Lower leg skin (tissue), 4 donors: ENCODE data around the gene COMP. TPM values are rescaled to one million over a fixed set of nuclear protein-coding genes. Genes with fewer than 3 reads are reported as not detected.

Experiments used
- DNase-seq, 2 donors: peaks; one replicate each; pipeline ENCODE4 v3.0.0-alpha.2; 2019; ENCODE audit warnings: low spot score in 2 of 2
- H3K4me3 ChIP-seq: fragments of 200-600 bp; sonication (generic); 2 replicates; pipeline ENCODE4 v1.5.1; 2017; ENCODE audit warnings: mild to moderate bottlenecking, low read depth; ENCODE audit not compliant: poor library complexity, severe bottlenecking
- POLR2A ChIP-seq, 2 donors: fragments of 450-650 bp; IDR thresholded peaks; one replicate each; pipeline ENCODE4 v1.6.1; 2016 to 2017; ENCODE audit warnings: antibody characterized with exemption in 2 of 2, mild to moderate bottlenecking in 1 of 2, moderate library complexity in 1 of 2
- WGBS, 2 donors: methylation state at CpG; one replicate each; pipeline ENCODE4 v1.1.5; 2018; 5-methylcytosine and 5-hydroxymethylcytosine counted together
- intact Hi-C: fragments of 100-400 bp; cut with DNase I; formaldehyde crosslinking; loops from one replicate; pipeline ENCODE4 v1.15.0; 2023; ENCODE audit warnings: low total_unique reads
- total RNA-seq, 4 donors: library from RNA; depleted of rRNA; stranded (reverse); fragments of >200 nt; gene quantifications; one replicate each; pipeline ENCODE4 v1.1.0, GENCODE V29; 2016
- TF ChIP-seq, protein P1 (sequence below), 3 donors: fragments of 450-650 bp; IDR thresholded peaks; one replicate each; pipeline ENCODE4 v1.5.1; 2016; ENCODE audit warnings: antibody characterized with exemption in 3 of 3, mild to moderate bottlenecking in 3 of 3, moderate library complexity in 2 of 3

COMP gene
- 10 to 100 TPM; 12.6 to 18.3 (median 14.9) TPM for total RNA-seq

DNA sequence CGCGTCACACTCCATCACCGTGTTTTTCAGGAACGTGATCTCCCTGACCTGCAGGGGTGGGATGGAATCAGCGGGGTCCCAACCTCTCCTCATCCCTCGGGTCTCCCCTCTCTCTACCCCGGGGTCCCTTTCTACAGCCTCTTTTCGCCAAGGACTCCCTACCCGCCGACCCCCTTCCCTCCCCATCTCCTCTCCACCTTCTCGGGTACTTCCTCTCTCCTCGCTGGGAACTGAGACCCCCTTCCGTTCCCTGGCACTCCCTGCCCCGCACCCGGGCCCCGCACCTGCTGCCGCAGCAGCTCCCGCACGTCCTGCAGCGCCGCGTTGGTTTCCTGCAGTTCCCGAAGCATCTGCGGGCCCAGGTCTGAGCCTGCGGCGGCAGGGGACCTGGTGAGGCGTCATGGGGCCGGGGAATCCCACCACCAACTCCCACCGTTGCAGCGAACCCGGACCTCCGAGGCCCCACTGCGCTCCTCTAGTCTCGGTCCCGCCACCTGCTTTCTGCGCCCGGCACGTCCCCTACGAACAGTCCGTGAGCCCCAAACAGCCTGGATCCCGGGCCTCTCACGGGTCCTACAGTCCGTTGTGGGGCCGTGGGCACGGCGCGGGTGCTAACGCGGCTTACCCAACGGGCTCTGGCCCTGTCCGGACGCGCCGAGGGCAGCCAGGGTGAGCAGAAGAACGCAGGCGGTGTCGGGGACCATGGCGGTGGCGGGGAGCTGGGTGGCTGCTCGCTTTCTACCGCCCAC, at the start of gene COMP:
Gene COMP, minus strand, starts transcription at position 740 of the 749 bp plus-strand sequence. Its CDS starts 36 bp downstream, at position 704.
- WGBS, 2 donors: 2 to 4% methylated on average over 40 to 41 of the region's 61 CpGs
- no peak for TF ChIP-seq POLR2A (IDR thresholded peaks at IDR 0.05)
- DNase-seq: no peak
- intact Hi-C loops: no loop called here
- H3K4me3 ChIP-seq: no peak within 1 kb of the TSS

DNA sequence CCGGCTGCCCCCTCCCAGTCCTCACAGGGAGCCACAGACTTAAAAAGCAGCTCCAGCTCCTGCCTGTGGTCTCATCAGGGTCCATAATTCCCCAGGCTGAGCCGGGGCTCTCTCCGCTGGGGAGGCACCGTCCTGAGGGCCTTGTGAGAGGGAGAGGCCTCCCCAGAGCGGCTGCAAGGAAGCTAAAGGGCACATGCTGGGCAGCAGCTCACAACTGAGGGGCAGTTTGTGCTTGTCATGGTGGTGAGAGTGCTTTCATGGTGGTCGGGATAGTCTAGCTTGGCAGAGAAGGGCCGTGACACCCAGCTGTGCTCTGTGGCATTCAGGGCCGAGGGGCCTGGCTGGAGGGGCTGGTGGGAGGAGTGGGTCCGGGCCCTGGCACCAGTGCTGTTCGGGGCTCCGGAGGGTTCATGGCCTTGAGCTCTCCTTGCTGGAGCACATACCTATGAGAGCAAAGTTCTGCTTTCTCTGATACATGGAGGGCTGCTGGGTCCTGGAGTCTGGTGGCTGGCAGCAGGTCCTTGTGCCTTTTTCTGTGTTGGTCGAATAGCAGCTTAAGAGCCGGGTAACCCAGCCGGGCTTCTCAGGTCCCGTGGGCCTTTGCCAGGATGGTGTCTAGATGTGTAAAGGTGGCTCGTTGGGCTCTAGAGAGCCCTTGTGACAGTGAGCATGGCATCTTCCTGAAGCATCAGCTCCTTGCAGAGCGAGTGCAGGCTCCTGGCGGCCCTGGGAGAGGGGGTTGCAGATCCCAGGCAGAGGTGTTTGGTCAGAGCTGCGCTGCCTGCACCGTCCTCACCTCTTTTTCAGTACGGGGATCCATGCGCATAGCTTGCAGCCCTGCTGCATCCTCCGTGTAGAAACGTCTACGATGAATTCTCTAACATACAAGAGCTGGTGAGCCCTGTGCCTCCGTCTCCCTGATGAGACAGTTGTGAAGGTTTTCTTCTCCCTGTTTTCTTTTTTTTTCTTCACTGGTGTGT, 49.5 kb upstream of the COMP start:
- no peak for TF ChIP-seq POLR2A (IDR thresholded peaks at IDR 0.05)
- TF ChIP-seq, protein P1, sequence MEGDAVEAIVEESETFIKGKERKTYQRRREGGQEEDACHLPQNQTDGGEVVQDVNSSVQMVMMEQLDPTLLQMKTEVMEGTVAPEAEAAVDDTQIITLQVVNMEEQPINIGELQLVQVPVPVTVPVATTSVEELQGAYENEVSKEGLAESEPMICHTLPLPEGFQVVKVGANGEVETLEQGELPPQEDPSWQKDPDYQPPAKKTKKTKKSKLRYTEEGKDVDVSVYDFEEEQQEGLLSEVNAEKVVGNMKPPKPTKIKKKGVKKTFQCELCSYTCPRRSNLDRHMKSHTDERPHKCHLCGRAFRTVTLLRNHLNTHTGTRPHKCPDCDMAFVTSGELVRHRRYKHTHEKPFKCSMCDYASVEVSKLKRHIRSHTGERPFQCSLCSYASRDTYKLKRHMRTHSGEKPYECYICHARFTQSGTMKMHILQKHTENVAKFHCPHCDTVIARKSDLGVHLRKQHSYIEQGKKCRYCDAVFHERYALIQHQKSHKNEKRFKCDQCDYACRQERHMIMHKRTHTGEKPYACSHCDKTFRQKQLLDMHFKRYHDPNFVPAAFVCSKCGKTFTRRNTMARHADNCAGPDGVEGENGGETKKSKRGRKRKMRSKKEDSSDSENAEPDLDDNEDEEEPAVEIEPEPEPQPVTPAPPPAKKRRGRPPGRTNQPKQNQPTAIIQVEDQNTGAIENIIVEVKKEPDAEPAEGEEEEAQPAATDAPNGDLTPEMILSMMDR (IDR thresholded peaks at IDR 0.05): no peak
- no peak overlapping the region for H3K4me3 ChIP-seq
- intact Hi-C loops: loop anchor here (10.0 kb wide), 2 partner anchors 246 to 386 kb away; no protein-coding TSS in a partner anchor
- WGBS, 2 donors: 70 to 73% methylated on average over 22 to 23 of the region's 26 CpGs
- no peak for DNase-seq

DNA sequence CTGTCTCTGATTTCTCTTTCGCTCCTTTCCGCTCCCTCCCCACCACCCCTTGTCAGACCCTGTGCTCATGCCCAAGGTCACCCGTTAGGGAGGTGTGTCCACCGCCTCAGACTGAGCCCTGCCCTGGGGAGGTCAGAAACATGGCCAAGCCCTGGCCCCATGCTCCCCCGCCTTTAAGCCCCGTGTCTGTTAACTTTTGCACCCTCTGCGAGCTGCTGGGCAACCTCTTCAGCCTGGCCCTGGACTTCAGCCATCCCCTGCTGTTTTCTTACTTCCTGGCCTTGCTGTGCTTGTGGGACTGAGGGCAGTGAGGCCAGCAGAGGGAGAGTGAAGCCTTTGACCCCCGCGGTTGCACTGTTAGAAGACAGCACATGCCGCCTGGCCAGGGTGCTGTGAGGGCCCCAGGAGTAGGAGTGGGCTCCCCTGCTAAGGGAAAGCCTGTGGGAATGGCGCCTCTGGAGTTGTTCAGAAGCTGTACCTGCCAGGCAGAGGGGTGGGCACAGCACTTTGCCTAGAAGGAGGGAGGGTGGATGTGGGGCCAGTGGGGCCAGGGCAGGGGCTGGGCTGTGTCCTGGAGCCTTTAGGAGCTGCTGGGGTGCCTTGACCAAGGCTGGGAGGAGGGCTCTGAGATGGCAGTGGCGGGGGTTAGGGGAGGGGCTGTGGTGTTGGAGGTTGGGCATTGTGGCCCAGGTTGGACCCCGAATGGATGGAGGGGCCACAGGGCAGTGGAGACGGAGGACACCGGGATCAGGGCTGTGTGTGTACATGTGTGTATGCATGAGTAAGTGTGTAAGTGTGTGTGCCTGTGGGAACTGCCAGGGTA, 48.6 kb upstream of the COMP start:
- no peak for TF ChIP-seq POLR2A (IDR thresholded peaks at IDR 0.05)
- TF ChIP-seq, protein P1 (IDR thresholded peaks at IDR 0.05): no peak
- intact Hi-C loops: loop anchor here (10.0 kb wide), 2 partner anchors 245 to 385 kb away; no protein-coding TSS in a partner anchor
- DNase-seq: no peak
- 77 to 78% methylated on average over 15 of the region's 15 CpGs for WGBS, 2 donors
- no peak overlapping the region for H3K4me3 ChIP-seq

DNA sequence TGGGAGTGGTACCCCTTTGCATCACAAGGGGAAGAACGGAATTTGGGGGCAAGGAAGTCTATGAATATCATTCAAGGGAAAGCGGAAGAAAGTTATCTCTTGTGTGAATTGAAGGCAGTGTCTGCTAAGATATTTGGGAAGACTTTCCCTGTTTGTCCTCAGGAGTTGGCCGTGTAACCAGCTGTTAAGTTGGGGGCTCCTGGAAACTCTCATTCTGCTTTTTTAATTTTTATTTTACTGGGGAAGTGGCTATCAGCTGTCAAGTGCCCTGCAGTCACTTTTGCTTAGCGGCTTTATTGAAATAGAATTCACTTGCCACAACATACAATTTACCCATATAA, 43.5 kb upstream of the COMP start:
- TF ChIP-seq, protein P1 (IDR thresholded peaks at IDR 0.05): no peak
- TF ChIP-seq POLR2A (IDR thresholded peaks at IDR 0.05): no peak
- intact Hi-C loops: no loop called here
- H3K4me3 ChIP-seq: no peak overlapping the region
- 63 to 65% methylated on average over 4 of the region's 4 CpGs for WGBS, 2 donors
- DNase-seq: no peak

DNA sequence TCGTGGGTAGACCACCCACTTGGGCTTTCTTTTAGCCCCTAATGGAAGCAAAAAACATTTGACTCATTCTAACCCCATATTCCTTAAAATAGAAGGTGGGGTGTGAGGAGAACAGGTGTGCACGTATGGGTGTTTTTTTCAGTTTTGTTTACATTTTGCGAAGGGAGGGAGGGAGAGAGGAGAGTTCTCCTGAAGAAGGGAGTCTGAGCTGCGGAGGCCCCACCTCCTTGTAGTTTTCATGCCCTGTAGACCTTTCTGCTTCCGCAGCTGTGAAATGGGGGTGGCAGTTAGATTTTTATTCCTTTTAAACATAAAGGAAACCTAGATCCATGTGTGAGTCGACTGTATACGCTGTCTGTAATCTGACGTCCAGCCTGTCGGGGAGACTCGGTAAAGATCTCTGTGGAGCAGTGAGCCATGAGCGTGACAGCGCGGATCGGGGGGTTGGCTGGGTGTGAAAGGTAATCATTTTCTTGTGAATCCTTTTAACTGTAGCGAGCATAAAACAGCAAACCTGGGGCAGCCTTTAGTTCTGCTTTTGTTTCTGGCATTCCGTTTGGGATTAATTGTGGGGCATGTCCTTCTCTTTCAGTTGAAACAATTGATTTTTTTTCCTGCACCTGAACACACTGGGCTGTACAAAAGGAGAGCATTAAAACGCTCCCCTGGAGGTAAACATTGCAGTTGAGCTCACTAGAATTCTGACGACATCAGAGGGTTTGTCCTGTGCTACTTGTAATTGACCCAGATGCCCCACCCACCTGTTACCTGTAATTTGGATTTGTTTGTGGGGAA, 42.9 kb upstream of the COMP start:
- no peak overlapping the region for H3K4me3 ChIP-seq
- no peak for DNase-seq
- 15 to 17% methylated on average over 18 of the region's 18 CpGs for WGBS, 2 donors
- TF ChIP-seq, protein P1 (IDR thresholded peaks at IDR 0.05): no peak
- TF ChIP-seq POLR2A (IDR thresholded peaks at IDR 0.05): no peak
- intact Hi-C loops: no loop called here
